PC-9 (cell line): Measurements from ENCODE around the gene CADM2. TPM values are rescaled to one million over a fixed set of nuclear protein-coding genes. Genes with fewer than 3 reads are reported as not detected.

ENCODE experiments used
- BruUV-seq: library from RNA; stranded (reverse); fragments of 400-500 nt; replicated peaks from 2 replicates; lab custom pipeline; 2021; lab: Mats Ljungman, UMichigan
- CTCF ChIA-PET: fragments of 300-600 bp; sonication (Branson Sonifier 250); formaldehyde crosslinking; loops from one replicate; lab custom pipeline; 2022; ENCODE audit warnings: antibody characterized with exemption; lab: Charles Lee
- POLR2A ChIA-PET: fragments of 300-600 bp; sonication (Branson Sonifier 250); formaldehyde crosslinking; loops from one replicate; lab custom pipeline; 2022; ENCODE audit warnings: antibody characterized with exemption; ENCODE audit not compliant: unreplicated experiment; lab: Charles Lee
- DNase-seq, 2 experiments: peaks; one replicate each; pipeline versions ENCODE4 v3.0.0 to v3.0.0-alpha.2; 2015 to 2022; ENCODE audit warnings: mixed read lengths in 1 of 2
- H2AFZ ChIP-seq: fragments of 200-600 bp; sonication (generic); 2 replicates; pipeline ENCODE4 v1.8.1; 2017; ENCODE audit warnings: antibody characterized with exemption
- H3F3A ChIP-seq: fragments of 200-600 bp; sonication (generic); 2 replicates; pipeline ENCODE4 v1.8.1; 2017; ENCODE audit warnings: antibody characterized with exemption, mild to moderate bottlenecking, low read depth; ENCODE audit not compliant: insufficient read depth
- H3K27ac ChIP-seq: fragments of 200-600 bp; sonication (generic); 2 replicates; pipeline ENCODE4 v1.6.1; 2016; ENCODE audit warnings: mixed run types
- H3K27me3 ChIP-seq: fragments of 200-600 bp; sonication (generic); 2 replicates; pipeline ENCODE4 v1.6.1; 2016; ENCODE audit warnings: low read depth, mixed run types; ENCODE audit not compliant: insufficient read depth
- H3K36me3 ChIP-seq: fragments of 200-600 bp; sonication (generic); 2 replicates; pipeline ENCODE4 v1.6.1; 2016; ENCODE audit warnings: low read depth, mixed run types
- H3K4me1 ChIP-seq: fragments of 200-600 bp; sonication (generic); replicated peaks from 2 replicates; pipeline ENCODE4 v1.6.1; 2016; ENCODE audit warnings: mixed run types; ENCODE audit not compliant: insufficient read depth
- H3K4me2 ChIP-seq: fragments of 200-600 bp; sonication (generic); 2 replicates; pipeline ENCODE4 v1.6.1; 2017; ENCODE audit warnings: mixed run types
- H3K4me3 ChIP-seq: fragments of 200-600 bp; sonication (generic); 2 replicates; pipeline ENCODE4 v1.6.1; 2016; ENCODE audit warnings: mixed run types
- H3K79me2 ChIP-seq: fragments of 200-600 bp; sonication (generic); 2 replicates; pipeline ENCODE4 v1.6.1; 2017; ENCODE audit warnings: low read depth, mixed run types
- H3K9me2 ChIP-seq: fragments of 200-600 bp; sonication (generic); 2 replicates; pipeline ENCODE4 v1.8.1; 2017; ENCODE audit warnings: mild to moderate bottlenecking; ENCODE audit not compliant: insufficient read depth
- H3K9me3 ChIP-seq: fragments of 200-600 bp; sonication (generic); 2 replicates; pipeline ENCODE4 v1.8.1; 2016; ENCODE audit warnings: low read depth; ENCODE audit not compliant: insufficient read depth
- H4K20me1 ChIP-seq: fragments of 200-600 bp; sonication (generic); 2 replicates; pipeline ENCODE4 v1.8.1; 2017; ENCODE audit not compliant: insufficient read depth
- CTCF ChIP-seq: fragments of 200-600 bp; sonication (generic); conservative IDR thresholded peaks from 2 replicates; pipeline ENCODE4 v1.6.1; 2017; ENCODE audit warnings: mixed run types, antibody characterized with exemption, mild to moderate bottlenecking, moderate library complexity
- EZH2 ChIP-seq: fragments of 200-600 bp; sonication (generic); IDR thresholded peaks from 2 replicates; pipeline ENCODE4 v1.8.0; 2017; ENCODE audit warnings: antibody characterized with exemption, low read depth
- intact Hi-C: fragments of 100-400 bp; cut with micrococcal nuclease; formaldehyde crosslinking; loops from one replicate; pipeline ENCODE4 v1.10.0; 2022; ENCODE audit not compliant: unreplicated experiment
- total RNA-seq: library from RNA; stranded (reverse); gene quantifications from 2 replicates; pipeline ENCODE4 v1.2.3, GENCODE V29; 2021

The CADM2 gene
- total RNA-seq, 1 experiment from 2014 or later, result 0.59 TPM

- Histone ChIP-seq H3K4me2 (no peak overlapping the region), H4K20me1 (no peaks in the 10 kb centered on the region), H3K9me3 (no peaks in the 10 kb centered on the region), H3K4me3 (no peak overlapping the region), H3K4me1 (no peaks in the 10 kb centered on the region), H2AFZ (no peak overlapping the region), H3K9me2 (no peaks in the 10 kb centered on the region), H3K27me3 (no peaks in the 10 kb centered on the region), H3F3A (no peaks in the 10 kb centered on the region), H3K79me2 (no peaks in the 10 kb centered on the region), H3K27ac (no peak overlapping the region), H3K36me3 (no peaks in the 10 kb centered on the region)
- intact Hi-C loops, result no loop called here
- DNase-seq, result no peak
- ChIA-PET CTCF (no interaction called here), POLR2A (no interaction called here)
- no peak for TF ChIP-seq CTCF
- no peak for TF ChIP-seq EZH2
- BruUV-seq, result no TSS peak
Observed at GRCh38 chr3:84980011-84980410, 21.2 kb downstream of the CADM2 start.

GRCh38 chr3:84980456-84980855 lies 21.7 kb downstream of the CADM2 start:
- no peak overlapping the region for H2AFZ ChIP-seq
- H3K9me2 ChIP-seq, result no peaks in the 10 kb centered on the region
- H3F3A ChIP-seq, result no peaks in the 10 kb centered on the region
- CTCF ChIA-PET, result no interaction called here
- H3K27ac ChIP-seq, result no peak overlapping the region
- intact Hi-C loops, result no loop called here
- TF ChIP-seq CTCF (no peak), EZH2 (no peak)
- H3K36me3 ChIP-seq, result no peaks in the 10 kb centered on the region
- H3K4me2 ChIP-seq, result no peak overlapping the region
- H3K79me2 ChIP-seq, result no peaks in the 10 kb centered on the region
- no peaks in the 10 kb centered on the region for H3K27me3 ChIP-seq
- no peak overlapping the region for H3K4me3 ChIP-seq
- no peaks in the 10 kb centered on the region for H3K9me3 ChIP-seq
- H4K20me1 ChIP-seq, result no peaks in the 10 kb centered on the region
- no TSS peak for BruUV-seq
- H3K4me1 ChIP-seq, result no peaks in the 10 kb centered on the region
- DNase-seq, result no peak
- POLR2A ChIA-PET, result no interaction called here

- Histone ChIP-seq H4K20me1 (no peaks in the 10 kb centered on the region), H3F3A (no peaks in the 10 kb centered on the region), H3K27ac (no peak overlapping the region), H3K27me3 (no peaks in the 10 kb centered on the region), H3K9me3 (no peaks in the 10 kb centered on the region), H3K4me1 (no peaks in the 10 kb centered on the region), H2AFZ (no peak overlapping the region), H3K9me2 (no peaks in the 10 kb centered on the region), H3K4me3 (no peak overlapping the region), H3K36me3 (no peaks in the 10 kb centered on the region), H3K4me2 (no peak overlapping the region), H3K79me2 (no peaks in the 10 kb centered on the region)
- BruUV-seq, result no TSS peak
- ChIA-PET CTCF (no interaction called here), POLR2A (no interaction called here)
- intact Hi-C loops, result no loop called here
- no peak for DNase-seq
- TF ChIP-seq EZH2 (no peak), CTCF (no peak)
Observed at GRCh38 chr3:84983490-84983889, 24.7 kb downstream of the CADM2 start.
